ENCODE measurements around the gene DAB2IP. TPM values are rescaled to one million over a fixed set of nuclear protein-coding genes. Genes with fewer than 3 reads are reported as not detected.

Gene DAB2IP
- total RNA-seq, 6 experiments from 2014 or later: 15.1 to 21.6 (median 19.0) TPM

DNA sequence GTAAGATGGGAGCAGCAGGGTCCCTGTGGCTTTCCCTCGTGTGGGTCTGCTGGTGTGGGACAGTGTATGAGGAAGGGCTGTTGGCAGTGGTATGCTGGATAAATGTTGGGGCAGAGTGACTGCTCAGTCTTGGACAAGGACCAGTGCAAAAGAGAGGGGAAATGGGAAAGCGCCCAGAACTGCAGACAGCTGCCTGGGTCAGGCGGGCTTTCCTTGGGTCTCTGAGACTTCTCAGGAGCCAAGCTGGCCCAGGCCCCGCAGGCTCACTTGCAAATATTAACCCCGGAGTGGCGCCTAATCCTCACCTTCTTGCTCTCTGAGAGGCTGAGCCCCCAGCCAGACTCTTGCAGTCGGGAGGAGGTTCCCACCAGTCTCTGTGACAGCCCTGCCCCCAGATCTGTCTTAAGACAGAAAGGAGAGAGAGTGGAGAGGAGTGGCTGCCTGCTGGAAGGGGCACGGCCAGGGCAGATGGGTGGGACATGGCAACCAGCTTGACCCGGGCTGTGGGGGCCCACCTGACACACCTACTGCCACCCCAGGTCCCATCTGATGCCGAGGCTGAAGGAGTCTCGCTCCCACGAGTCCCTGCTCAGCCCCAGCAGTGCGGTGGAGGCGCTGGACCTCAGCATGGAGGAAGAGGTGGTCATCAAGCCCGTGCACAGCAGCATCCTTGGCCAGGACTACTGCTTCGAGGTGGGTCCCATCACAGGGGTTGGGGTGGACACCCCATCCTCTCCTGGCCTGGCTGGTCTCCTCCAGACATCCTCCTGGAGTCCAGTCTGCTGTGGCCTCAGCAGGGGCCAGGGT, 105.2 kb downstream of the DAB2IP start:
- Histone ChIP-seq H3K36me3 (peaks cover 0 to 10% (median 0%) of the 10 kb centered on the region in 4 donors), H3K4me1 (no peaks in the 10 kb centered on the region), H3K4me3 (no peak overlapping the region), H3K27ac (no peak overlapping the region), H3K27me3 (no peaks in the 10 kb centered on the region), H3K9me3 (no peaks in the 10 kb centered on the region)
- intact Hi-C loops (cut with DNase I): no loop called here
- 49% methylated on average over 5 of the region's 16 CpGs for WGBS (ENCODE audit: insufficient coverage, low coverage, low lambda C conversion rate, missing lambda C conversion rate)
- ATAC-seq (no peak), DNase-seq (no peak)
- no peak for TF ChIP-seq POLR2A (IDR thresholded peaks at IDR 0.05)

- TF ChIP-seq, protein P1, sequence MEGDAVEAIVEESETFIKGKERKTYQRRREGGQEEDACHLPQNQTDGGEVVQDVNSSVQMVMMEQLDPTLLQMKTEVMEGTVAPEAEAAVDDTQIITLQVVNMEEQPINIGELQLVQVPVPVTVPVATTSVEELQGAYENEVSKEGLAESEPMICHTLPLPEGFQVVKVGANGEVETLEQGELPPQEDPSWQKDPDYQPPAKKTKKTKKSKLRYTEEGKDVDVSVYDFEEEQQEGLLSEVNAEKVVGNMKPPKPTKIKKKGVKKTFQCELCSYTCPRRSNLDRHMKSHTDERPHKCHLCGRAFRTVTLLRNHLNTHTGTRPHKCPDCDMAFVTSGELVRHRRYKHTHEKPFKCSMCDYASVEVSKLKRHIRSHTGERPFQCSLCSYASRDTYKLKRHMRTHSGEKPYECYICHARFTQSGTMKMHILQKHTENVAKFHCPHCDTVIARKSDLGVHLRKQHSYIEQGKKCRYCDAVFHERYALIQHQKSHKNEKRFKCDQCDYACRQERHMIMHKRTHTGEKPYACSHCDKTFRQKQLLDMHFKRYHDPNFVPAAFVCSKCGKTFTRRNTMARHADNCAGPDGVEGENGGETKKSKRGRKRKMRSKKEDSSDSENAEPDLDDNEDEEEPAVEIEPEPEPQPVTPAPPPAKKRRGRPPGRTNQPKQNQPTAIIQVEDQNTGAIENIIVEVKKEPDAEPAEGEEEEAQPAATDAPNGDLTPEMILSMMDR (IDR thresholded peaks at IDR 0.05): no peak
- TF ChIP-seq POLR2A (IDR thresholded peaks at IDR 0.05): no peak
- Histone ChIP-seq H3K36me3 (peaks cover 0 to 10% (median 0%) of the 10 kb centered on the region in 4 donors), H3K4me3 (no peak overlapping the region), H3K27me3 (no peaks in the 10 kb centered on the region), H3K4me1 (no peaks in the 10 kb centered on the region), H3K9me3 (no peaks in the 10 kb centered on the region), H3K27ac (no peak overlapping the region)
- no CpG with 5 or more reads among the region's 1 CpG for WGBS (ENCODE audit: insufficient coverage, low coverage, low lambda C conversion rate, missing lambda C conversion rate)
- intact Hi-C loops (cut with DNase I): no loop called here
- no peak for ATAC-seq
- no peak for DNase-seq
Measured at GRCh38 chr9:121757281-121757585, 105.8 kb downstream of the DAB2IP start.

GRCh38 chr9:121758693-121759092, 107.3 kb downstream of the DAB2IP start:
- TF ChIP-seq, protein P1 (IDR thresholded peaks at IDR 0.05): no peak
- no peak for TF ChIP-seq POLR2A (IDR thresholded peaks at IDR 0.05)
- H3K36me3 ChIP-seq: peaks cover 0 to 10% (median 0%) of the 10 kb centered on the region in 4 donors

DNA sequence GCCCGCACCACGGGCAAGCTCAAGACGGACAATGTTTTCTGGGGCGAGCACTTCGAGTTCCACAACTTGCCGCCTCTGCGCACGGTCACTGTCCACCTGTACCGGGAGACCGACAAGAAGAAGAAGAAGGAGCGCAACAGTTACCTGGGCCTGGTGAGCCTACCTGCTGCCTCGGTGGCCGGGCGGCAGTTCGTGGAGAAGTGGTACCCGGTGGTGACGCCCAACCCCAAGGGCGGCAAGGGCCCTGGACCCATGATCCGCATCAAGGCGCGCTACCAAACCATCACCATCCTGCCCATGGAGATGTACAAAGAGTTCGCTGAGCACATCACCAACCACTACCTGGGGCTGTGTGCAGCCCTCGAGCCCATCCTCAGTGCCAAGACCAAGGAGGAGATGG, 108.6 kb downstream of the DAB2IP start:
- ATAC-seq: no peak
- Histone ChIP-seq H3K4me1 (peaks cover 0 to 7% (median 0%) of the 10 kb centered on the region in 4 donors), H3K9me3 (no peaks in the 10 kb centered on the region), H3K27me3 (no peaks in the 10 kb centered on the region), H3K27ac (no peak overlapping the region), H3K36me3 (peaks cover 0 to 10% (median 0%) of the 10 kb centered on the region in 4 donors), H3K4me3 (no peak overlapping the region)
- no CpG with 5 or more reads among the region's 23 CpGs for WGBS (ENCODE audit: insufficient coverage, low coverage, low lambda C conversion rate, missing lambda C conversion rate)
- no peak for TF ChIP-seq POLR2A (IDR thresholded peaks at IDR 0.05)
- TF ChIP-seq, protein P1 (IDR thresholded peaks at IDR 0.05): no peak
- intact Hi-C loops (cut with DNase I): no loop called here
- DNase-seq: no peak

More at GRCh38 chr9:121758693-121759092, 107.3 kb downstream of the DAB2IP start:
- Histone ChIP-seq H3K4me1 (no peaks in the 10 kb centered on the region), H3K4me3 (no peak overlapping the region), H3K9me3 (no peaks in the 10 kb centered on the region), H3K27ac (no peak overlapping the region), H3K27me3 (no peaks in the 10 kb centered on the region)
- intact Hi-C loops (cut with DNase I): no loop called here
- DNase-seq (no peak), ATAC-seq (no peak)
- WGBS (ENCODE audit: insufficient coverage, low coverage, low lambda C conversion rate, missing lambda C conversion rate): 80% methylated on average over 1 of the region's 9 CpGs

DNA sequence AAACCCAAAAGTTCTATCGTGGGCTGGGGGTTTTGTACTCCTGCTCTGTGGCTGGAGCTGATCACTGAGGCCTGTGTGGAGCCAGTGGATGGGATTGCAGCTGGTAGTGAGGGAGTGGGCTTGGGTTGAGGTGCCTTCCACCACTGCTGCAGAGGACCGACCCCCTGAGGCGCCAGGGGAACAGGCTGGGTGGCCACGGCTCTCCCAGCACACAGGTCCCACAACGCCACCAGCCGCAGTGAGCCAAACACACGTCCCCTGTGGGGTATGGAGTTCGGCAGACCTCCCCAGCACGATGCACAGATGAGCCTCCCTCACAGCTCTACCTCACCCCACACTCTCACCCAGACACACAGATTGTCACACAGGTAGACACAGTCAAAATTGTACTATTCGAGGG, 109.1 kb downstream of the DAB2IP start:
- Histone ChIP-seq H3K27ac (no peak overlapping the region), H3K4me3 (no peak overlapping the region), H3K4me1 (peaks cover 0 to 7% (median 0%) of the 10 kb centered on the region in 4 donors), H3K27me3 (no peaks in the 10 kb centered on the region), H3K9me3 (no peaks in the 10 kb centered on the region), H3K36me3 (peaks cover 0 to 10% (median 0%) of the 10 kb centered on the region in 4 donors)
- intact Hi-C loops (cut with DNase I): no loop called here
- DNase-seq (no peak), ATAC-seq (no peak)
- 67% methylated on average over 1 of the region's 10 CpGs for WGBS (ENCODE audit: insufficient coverage, low coverage, low lambda C conversion rate, missing lambda C conversion rate)
- no peak for TF ChIP-seq POLR2A (IDR thresholded peaks at IDR 0.05)
- TF ChIP-seq, protein P1 (IDR thresholded peaks at IDR 0.05): no peak
